ENCODE measurements around the gene IBA57.

The IBA57 gene

DNA sequence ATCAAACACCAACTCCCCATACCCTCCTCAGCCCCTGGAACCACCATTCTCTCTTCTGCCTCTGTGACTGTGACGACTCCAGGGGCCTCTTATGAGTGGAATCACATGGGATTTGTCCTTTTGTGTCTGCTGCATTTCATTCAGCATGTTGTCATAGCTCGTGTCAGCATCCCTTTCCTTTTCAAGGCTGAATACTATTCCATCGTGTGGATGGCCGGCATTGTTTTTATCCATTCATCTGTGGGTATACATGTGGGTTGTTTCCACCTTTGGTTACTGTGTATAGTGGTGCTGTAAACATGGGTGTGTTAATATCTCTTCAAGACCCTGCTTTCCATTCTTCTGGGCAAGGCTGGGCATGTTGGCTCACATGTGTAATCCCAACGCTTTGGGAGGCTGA, 25.2 kb downstream of the IBA57 start:
- DNase-seq (ENCODE audit: low read depth), result no peak

DNA sequence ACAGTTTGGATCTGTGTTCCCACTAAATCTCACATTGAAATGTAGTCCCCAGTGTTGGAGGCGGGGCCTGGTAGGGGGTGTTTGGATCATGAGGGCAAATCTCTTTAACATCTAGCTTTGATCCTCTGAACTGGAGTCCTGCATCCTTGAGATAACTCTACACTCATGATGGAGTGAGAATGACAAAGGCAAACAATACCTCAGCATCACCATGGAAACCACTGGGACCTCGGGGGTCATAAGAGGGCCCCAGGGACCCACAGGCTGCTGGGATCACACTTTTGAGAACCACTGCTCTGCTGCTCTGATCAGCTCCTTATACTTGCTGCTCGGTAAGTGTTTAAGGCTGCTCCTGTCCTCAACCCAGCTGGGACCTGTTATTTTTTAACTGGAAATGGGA, 28.8 kb downstream of the IBA57 start:
- no peak for DNase-seq (ENCODE audit: low read depth)

- no peak for DNase-seq (ENCODE audit: low read depth)
These were observed 29.6 kb downstream of the IBA57 start for GRCh38 chr1:228194921-228195812.

DNA sequence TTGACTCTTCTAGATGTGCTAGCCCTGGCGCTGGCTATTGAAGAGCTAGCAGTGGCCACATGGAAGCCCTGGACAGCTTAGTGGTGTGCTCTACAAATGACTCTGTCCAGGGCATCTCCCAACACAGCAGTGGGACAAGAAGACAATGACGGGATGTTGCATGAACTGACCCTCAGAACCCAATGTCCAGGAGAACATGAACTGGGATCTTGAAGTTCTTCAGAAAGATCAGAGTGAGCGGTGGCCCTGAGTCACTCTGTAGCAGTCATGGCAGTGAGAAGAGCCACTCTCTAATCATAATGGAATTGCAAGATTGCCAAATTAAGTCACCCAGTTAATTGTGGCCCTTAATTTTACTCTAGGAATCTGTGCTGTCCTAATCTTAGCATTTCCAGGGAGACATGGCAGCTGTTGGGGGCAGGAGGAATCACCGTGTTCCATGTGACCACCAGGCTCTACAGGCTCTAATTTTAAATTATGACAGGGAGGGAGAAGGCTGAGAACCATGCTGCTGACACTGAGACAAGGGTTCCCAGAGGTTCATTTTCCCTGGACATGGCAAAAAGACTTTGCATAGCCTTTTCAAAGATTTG, 32.0 kb downstream of the IBA57 start:
- DNase-seq (ENCODE audit: low read depth), result no peak

DNA sequence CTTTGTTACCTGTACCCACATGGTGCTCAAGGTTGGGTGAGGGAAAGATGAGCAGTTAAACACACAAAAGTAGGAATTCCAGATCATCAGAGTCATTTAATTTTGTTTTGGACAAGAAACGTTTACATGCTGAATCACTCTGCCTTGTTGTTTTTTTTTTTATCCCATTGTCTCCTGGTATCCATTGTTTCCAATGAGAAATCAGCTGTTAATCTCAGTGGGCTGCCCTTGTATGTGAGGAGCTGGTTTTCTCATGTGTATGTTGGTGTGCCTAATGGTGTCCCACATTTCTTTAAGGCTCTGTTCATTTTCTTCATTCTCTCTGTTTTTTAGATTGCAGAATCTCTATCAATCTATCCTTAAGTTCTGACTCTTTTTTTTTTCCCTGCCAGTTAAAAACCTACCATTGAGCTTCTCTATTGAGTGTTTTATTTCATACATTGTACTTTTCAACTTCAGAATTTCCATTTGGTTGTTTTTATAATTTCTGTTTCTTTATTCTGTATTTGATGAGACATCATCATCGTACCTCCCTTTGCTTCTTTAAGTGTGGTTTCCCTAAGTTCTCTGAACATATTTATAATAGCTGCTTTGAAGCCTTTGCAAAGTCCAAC, 33.5 kb downstream of the IBA57 start:
- DNase-seq (ENCODE audit: low read depth), result no peak

- no peak for DNase-seq (ENCODE audit: low read depth)
These were observed 39.4 kb downstream of the IBA57 start for GRCh38 chr1:228204958-228205357.

DNA sequence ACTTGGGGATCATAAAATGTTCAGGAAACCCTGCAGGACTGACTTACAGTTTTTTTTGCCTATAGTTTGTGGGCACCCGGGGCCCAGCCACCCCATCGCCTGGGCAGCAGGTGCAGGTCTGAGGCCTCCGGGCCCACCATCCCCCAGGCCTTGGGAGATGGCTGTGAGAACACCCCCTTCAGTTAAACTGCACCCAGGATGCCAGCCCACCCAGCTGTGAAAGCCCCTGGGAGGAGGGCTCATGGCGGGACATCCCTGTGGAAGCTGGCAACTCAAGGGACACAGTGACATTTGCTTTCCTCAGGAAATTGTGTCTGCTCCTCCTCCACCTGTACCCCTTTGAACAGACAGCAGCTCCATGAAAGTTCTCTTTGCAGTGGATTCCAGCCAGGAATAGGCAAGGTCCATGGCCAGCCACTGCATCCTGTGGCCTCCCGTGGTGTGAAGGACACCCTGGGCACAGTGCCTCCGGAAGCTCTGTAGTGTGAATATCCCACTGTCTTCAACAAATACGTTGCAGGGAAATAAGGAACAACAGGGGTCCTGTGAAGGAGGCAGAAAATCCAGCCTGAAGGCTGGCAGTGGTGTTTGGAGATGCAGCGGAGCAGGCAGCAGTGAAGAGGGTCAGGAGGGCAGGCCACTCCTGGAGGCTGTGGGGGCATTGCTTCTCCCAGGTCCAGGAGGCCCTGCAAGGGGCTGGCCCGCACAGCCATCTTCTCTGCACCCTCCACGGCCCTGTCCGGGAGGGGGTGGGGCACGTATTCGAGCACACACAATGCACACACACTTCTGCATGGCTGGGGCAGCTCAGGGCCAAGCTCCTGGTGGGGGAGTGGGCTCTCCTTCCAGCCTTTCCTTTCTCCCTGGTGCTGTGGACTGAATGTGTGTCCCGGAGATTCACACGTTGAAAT, 40.2 kb downstream of the IBA57 start:
- DNase-seq (ENCODE audit: low read depth), result no peak

DNA sequence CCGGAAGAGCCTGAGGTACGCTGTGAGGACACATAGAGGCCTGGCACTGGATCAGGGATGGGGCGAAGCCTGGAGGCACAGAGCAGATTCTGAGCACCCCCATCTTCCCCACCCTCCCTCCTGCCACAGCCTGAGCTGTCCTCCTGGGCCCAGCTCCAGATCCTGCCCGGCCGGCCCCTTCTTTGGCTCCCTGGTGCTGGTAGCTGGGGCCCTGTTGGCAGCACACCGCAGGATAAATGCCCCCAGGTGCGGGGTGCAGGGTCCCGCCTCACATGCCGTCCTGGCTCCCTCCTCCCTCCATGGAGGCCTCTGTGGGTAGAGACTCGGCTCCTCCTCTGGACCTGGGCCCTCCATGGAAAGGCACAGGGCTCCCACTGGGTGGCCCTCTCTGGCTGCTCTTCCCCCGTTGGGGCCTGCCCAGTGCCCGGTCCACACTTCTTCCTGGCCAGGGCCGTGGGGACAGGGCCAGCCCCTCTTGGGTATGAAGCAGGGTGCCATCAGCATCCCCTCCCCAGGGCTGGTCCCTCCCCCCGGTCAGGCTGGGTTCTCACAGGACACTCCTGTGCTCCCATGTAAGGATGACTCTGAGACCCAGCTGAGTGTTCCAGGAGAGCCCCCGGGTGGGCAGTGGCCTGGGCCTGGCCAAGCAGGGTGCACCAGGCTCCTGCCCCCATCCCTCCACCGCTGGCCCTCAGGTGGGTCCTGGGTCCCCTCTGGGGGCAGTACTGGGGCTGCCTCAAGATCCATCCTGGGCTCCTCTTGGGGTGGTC, 41.2 kb downstream of the IBA57 start:
- DNase-seq (ENCODE audit: low read depth), result no peak

DNA sequence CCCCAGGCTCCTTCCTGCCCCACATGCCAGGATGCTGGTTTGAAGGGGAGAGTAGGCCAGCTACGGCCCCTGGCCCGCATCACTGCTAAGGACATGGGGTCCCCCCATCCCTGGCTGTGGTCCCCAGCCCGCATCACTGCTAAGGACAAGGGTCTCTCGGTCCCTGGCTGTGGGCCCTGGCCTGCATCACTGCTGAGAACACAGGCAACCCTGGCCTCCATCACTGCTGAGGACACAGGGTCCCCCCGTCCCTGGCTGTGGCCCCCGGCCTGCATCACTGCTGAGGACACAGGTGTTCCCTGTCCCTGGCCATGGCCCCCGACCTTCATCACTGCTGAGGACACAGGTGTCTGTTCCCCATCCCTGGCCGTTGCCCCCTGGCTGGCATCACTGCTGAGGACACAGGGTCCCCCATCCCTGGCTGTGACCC, 41.8 kb downstream of the IBA57 start:
- no peak for DNase-seq (ENCODE audit: low read depth)

GRCh38 chr1:228207851-228208821, 42.5 kb downstream of the IBA57 start, which contains the start of gene OBSCN:
TSS of gene OBSCN (plus strand) at chr1:228208044. CDS start at chr1:228211784, 3,740 bp downstream.
- DNase-seq (ENCODE audit: low read depth), result no peak

GRCh38 chr1:228208831-228209551, 43.4 kb downstream of the IBA57 start:
- DNase-seq (ENCODE audit: low read depth), result no peak

GRCh38 chr1:228209657-228210056, 44.1 kb downstream of the IBA57 start:
- no peak for DNase-seq (ENCODE audit: low read depth)

GRCh38 chr1:228210076-228210651, 44.6 kb downstream of the IBA57 start:
- DNase-seq (ENCODE audit: low read depth), result no peak

DNA sequence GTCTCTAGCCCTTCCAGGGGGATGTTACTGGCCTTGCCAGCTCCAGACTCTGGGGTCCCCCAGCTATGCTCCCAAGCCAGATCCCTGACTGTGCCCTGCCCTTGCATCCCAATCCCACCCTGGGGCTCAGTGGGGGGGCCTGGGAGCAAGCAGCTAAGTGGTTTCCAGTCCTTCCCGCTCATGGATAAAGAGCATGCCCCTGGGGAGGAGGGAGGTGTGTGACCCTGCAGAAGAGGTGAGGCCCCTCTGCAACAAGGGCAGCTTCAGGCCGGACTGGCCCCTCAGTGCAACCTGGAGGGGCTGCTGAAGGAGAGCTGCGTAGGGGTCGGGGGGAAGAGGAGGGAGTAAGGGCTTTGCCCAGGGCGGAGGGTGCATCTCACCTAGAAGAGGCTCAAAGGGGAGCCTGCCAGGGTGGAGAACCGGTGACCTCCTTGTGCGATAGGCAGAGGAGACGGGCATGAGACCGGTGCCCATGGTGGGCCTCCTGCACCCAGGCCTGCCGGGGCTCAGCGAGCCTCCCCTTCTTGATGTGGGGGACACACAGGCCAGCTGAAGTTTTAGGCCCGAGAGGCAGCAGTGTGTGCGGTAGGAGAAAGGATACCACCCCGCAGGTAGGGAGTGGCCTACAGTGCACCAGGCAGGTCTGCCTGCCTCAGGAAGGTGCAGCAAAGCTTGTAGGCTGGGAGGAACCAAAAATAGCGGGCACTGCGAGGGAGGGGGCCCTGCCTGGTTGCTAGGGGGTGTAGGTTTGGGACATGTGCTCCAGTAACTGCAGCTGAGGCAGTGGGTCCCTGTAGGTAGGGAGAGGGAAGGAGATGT, 45.3 kb downstream of the IBA57 start:
- no peak for DNase-seq (ENCODE audit: low read depth)

DNA sequence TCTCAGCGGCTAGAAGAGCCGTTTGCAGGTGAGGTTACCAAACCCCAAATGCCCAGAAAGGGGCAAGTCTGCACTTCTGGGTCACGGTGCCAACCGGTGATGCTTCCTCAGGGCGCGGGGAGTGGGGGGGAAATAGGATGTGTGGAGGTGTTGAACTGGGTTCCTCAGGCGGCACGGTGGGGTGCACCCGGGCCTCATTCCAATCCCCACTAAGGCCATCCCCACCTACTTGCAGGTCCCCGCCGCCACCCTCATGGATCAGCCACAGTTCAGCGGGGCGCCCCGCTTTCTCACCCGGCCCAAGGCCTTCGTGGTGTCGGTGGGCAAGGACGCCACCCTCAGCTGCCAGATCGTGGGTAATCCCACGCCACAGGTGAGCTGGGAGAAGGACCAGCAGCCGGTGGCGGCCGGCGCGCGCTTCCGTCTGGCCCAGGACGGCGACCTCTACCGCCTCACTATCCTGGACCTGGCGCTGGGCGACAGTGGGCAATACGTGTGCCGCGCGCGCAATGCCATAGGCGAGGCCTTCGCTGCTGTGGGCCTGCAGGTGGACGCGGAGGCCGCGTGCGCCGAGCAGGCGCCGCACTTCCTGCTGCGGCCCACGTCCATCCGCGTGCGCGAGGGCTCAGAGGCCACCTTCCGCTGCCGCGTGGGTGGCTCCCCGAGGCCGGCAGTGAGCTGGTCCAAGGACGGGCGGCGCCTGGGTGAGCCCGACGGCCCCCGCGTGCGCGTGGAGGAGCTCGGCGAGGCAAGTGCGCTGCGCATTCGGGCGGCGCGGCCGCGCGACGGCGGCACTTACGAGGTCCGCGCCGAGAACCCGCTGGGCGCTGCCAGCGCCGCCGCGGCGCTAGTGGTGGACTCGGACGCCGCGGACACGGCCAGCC, 46.2 kb downstream of the IBA57 start:
- DNase-seq (ENCODE audit: low read depth), result no peak

DNA sequence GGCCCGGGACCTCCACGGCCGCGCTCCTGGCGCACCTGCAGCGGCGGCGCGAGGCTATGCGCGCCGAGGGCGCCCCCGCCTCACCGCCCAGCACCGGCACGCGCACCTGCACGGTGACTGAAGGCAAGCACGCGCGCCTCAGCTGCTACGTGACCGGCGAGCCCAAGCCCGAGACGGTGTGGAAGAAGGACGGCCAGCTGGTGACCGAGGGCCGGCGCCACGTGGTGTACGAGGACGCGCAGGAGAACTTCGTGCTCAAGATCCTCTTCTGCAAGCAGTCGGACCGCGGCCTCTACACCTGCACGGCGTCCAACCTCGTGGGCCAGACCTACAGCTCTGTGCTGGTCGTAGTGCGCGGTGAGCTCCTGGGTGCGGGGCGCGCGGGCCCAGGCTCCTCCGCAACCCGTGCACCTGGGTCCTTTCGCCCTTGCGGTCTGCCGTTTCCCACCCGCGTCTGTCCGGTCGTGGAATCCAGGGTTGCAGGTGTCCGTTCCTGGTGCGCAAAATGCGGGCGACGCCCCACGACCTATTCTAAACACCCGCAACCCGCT, 46.9 kb downstream of the IBA57 start:
- DNase-seq (ENCODE audit: low read depth), result no peak
